GM19397 (cell line): ENCODE results near the gene SZRD1.

Experiments used
- ATAC-seq: cut with Tn5 transposase; IDR thresholded peaks from one replicate; pipeline ENCODE4 v1.9.1; 2021; ENCODE audit warnings: mild to moderate bottlenecking, moderate library complexity; ENCODE audit not compliant: unreplicated experiment

Gene SZRD1

DNA sequence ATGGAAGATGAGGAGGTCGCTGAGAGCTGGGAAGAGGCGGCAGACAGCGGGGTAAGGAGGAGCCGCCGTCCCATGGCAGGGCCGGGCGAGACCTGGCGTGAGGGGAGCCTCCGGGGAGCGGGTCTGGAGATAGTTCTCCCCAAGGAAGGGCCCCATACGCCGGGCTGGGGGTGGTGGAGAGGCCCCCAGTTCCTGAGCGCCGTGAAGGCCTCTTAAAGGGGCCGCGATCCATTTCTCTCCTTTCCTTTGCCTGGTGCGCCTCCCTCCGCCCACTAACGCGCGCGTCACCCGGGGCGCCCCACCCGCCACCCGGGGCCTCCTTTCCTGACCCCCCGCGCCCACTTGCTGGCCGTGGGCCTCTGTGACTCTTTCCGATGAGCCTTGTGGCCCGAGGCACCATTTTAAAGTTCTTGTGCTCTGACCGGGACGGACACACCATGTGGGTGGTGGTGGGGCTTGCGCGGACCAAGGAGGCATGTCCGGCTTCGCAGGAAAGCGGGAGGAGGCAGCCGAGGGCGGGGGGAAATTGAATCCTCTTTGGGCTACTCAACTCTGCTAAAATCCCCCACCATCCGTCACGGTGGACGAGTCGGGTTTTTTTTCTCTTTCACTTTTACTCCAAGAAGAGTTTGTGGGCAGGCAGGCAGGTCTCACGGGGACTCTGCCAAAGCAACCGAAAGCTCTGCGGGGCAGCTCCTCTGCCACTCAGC is 371 bp downstream of the SZRD1 start:
- ATAC-seq: peak; percentile 65

GRCh38 chr1:16367968-16368890 is 1.2 kb downstream of the SZRD1 start:
- no peak for ATAC-seq

GRCh38 chr1:16369821-16370220 is 2.8 kb downstream of the SZRD1 start:
- no peak for ATAC-seq

GRCh38 chr1:16371725-16372124 is 4.7 kb downstream of the SZRD1 start:
- no peak for ATAC-seq

GRCh38 chr1:16372535-16373285 is 5.7 kb downstream of the SZRD1 start:
- no peak for ATAC-seq

DNA sequence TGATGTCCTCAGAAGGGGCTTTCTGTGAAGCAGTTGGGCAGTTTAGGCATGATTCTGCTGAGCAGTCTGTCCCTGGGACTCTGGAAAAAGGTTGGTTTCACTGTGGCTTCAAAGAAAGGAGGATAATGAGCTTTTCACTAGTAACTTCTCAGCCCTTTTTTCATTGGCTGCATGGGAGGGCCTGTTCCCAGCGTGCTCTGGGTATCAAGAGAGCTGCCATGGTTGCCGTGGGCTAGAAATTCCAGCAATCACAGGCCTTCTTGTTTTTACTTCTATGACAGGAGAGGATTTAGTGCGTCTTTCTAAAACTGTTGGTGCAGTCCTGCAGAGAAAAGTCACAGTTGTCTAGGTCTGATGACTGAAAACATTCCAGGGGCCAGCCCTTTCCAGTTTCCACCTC is 7.2 kb downstream of the SZRD1 start:
- no peak for ATAC-seq

DNA sequence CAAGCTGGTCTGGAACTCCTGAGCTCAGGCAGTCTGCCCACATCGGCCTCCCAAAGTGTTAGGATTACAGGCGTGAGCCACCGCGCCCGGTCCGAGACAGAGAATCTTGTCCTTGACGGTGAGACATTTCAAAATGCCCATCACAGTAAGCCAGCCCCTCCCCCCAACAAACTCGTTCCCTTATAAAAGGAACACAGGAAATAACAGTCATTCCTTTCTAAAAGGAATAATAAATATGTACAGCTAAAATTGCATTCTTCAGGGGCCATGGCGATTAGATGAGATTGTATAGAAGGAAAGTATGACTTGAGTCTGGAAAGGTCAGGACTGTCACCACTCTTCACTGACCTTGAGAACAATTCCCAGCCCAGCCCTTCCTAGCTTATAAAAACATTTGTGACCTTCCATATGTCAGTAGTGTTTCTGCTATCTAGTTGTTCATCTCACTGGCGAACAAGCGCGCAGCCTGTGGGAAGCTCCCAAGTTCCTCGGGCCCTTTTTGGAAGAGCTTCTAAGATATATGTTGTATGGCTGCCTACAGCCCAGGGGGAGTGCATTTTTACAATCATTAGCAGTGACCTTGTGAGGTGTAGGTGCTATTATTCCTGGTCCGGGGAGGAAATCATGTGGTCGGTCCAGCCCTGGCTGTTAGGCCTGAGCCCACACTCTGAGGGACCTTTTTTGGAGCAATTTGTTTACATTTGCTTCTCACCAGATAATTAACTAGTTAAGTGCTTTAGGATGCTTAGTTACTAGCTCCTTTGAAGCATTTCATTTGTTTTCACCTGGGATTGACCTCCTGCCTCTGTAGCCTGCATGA is 8.7 kb downstream of the SZRD1 start:
- no peak for ATAC-seq

DNA sequence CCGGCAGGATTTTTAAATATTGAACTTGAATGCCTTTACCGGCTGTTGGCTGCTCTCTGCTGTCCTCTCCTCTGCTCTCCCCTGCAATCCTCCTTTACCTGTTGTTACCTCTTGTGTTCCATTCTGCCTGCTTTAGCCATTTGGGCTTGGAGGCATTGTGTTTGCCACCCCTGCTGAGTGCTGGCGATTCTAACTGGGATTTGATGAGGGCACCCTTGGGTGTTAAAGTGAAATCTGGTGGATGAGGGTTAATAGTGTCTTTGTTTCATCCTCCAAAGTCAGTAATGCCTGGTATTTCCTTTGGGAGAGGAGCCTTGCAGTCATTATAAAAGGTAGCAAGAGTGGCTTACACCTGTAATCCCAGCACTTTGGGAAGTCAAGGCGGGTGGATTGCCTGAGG is 9.9 kb downstream of the SZRD1 start:
- ATAC-seq: no peak

DNA sequence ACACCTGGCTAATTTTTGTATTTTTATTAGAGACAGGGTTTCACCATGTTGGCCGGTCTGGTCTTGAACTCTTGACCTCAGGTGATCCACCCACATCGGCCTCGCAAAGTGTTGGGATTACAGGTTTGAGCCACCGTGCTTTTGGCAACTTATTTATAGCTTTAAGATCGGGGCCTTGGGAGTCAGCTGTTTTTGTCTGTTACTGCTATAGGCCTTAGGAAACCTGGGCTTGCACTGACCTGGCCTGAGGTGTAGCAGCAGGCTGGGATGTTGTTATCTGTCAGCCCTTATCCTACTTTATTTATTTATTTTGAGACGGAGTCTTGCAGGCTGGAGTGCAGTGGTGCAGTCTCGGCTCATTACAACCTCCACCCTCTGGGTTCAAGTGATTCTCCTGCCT is 11.4 kb downstream of the SZRD1 start:
- ATAC-seq: no peak

- ATAC-seq: no peak
These were observed 13.8 kb downstream of the SZRD1 start for GRCh38 chr1:16380868-16381267.

- ATAC-seq: no peak
These were observed 16.8 kb downstream of the SZRD1 start for GRCh38 chr1:16383888-16384287.

DNA sequence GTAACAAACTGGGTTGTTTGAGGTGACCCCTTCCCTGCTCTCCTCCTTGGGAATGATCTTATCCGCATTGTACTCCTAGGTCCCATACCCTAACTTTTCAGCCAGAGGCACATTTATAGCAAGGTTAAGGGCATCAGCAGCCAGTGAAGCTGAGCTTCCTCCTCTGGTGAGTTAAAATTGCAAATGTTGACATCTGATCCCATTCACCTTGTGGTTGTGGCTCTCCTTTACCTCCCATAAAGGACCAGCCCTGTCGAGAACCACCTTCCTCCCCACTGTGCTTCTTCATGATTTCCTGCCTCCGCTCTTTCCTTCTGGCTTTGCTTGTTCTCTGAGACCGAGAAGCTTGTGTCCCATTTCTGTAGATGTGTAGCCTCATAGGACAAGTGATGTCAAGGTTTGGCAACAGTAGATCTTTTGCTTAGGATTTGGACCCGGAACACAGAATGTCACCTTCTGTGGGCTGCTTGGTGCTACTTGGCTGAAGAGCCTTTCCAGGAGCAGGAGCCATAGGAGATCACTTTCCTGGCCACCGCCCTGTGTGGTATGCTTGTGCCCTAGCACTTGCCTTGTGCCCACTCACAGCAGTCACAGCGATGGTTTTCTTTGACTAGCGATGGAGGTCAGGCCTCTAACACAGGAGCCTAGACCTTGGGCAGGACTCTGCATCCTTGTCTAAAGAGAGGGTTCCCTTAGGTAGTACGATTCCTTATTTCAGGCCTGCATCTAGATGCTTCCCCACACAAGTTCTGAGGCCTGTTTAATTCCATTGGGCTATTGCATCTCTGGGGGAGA is 18.8 kb downstream of the SZRD1 start:
- ATAC-seq: no peak

DNA sequence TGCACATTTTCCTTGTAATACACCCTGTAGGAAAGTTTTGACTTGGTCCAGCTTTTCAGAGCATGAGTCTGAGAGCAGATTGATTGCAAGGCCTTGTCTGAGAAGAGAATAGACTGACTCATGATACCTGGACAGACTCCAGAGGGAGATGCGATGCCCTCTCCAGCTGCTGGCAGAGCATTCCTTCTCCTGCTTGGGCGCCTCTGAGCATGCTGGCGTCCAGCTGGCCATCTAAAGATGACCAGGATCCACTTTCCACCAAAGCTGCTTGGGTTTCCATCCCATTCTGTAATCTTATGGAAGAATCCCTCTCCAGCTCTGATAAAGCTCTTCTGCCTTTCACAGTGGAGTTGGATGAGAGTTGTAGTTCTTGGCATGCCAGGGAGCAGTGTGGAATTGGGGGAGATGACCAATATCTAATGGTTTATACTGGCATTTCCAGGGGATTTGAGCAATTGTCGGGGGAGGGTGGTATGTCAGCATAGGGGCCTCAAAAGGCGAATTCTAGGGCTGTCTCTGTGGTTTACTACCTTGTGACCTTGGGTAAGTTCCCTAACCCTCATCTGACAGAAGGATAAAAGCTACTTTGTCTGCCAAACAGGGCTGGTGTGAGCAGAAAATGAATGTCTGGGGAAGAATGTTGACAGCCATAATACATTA is 19.5 kb downstream of the SZRD1 start:
- ATAC-seq: no peak

DNA sequence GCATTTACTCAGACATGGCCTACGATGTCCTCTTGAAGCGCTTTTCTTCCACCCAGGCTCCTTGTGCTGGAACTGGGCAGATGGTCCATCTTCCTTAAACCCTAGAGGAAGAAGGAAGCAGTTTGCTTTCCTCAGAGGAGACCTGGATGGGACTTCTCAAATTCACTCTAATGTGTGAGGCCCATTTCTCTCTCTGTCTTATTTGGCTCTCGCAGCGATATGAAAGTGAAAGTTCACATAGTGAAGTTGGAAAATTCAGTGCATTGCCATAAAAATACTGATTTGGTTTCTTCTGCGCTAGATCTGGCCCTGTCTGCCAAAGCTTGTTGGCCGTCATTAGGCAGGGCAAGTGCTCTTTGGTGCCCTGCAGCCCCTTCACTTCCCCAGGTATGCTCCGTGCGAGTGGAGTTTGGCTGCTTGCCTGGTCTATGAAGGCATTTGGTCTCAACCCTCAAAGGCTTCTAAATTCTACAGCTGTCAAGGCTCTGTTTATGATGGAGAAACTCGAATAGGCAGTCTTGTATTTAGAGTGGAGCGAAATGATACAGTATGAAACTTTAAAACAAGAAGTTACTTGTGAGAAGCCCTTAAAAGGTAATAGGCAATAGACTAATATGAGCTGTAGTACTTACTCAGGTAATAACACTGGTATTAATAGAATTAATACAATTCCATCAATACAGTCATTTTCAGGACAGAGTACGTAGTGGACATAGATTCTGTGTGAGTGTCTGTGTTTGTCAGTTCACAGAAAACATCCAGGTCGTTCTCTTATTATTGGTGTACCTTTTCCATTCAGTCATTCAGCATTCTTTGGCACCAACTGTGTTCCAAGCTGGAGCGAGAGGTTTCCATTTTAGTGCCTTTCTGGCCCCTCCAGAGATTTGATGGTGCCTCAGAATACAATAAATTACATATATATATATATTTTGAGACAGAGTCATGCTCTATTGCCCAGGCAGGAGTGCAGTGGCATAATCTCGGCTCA is 20.5 kb downstream of the SZRD1 start:
- ATAC-seq: no peak

DNA sequence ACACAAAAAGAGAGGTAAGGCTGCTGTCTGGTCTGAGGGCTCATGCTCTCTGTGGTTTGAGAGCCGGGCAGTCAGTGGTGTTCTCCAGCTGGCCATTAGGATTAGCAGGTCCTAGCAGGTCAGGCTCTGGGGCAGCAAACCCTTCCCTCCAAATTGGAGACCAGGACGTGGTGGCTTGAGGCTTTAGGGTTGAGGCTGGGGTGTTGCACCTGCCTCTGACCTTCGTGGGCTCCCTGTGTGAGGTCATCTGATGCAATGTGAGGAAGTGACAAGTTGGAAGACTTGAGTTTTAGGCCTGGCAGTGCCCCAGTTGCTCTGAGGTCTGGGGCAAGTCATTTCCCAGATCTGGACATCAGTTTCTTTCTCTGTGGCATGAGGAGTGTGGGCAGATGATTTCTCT is 24.4 kb downstream of the SZRD1 start:
- ATAC-seq: no peak

DNA sequence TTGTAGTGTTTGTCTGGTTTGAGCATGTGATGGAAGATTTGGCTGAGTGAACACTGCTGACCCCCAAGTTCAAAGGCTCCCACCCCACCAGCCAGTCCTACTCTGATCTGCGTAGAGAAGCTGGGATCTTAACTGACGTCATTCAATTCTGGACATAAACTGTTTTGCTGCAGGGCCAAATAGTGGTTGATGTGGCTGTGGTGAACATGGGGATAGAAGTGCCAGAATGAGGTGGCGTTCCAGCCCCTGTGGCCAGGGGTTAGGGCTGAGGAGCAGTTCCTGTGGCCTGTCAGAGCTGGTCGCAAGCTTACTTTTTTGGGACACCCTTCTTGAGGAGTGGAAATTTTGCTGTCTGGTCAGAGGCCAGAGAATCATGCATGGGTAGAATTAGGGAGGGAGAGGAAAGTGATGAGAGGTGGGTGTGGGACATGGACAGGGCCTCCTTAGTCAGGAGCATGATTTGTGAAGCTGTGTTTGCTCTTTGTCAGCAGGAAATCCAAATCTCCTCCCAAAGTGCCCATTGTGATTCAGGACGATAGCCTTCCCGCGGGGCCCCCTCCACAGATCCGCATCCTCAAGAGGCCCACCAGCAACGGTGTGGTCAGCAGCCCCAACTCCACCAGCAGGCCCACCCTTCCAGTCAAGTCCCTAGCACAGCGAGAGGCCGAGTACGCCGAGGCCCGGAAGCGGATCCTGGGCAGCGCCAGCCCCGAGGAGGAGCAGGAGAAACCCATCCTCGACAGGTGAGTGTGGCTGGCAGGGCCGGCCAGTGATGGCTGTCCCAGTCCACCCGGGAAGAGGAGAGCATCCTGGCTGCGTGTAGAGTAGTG is 25.9 kb downstream of the SZRD1 start:
- ATAC-seq: no peak
